ENCODE data around the gene RTP2. TPM values are rescaled to one million over a fixed set of nuclear protein-coding genes. Genes with fewer than 3 reads are reported as not detected.

RTP2 gene
- total and polyA plus RNA-seq, 5 donors from 2014 or later = not detected

GRCh38 chr3:187728248-187728647 lies 25.9 kb upstream of the RTP2 start:
- no peak for DNase-seq
- H3K27ac Mint-ChIP-seq = no peak overlapping the region
- H3K27me3 Mint-ChIP-seq = no peaks in the 10 kb centered on the region
- peaks cover 0 to 1% (median 0%) of the 10 kb centered on the region in 4 donors for H3K4me1 Mint-ChIP-seq
- H3K36me3 Mint-ChIP-seq = peaks cover 72% of the 10 kb centered on the region
- H3K4me3 Mint-ChIP-seq = no peak overlapping the region
- no peaks in the 10 kb centered on the region for H3K4me1 ChIP-seq (ENCODE audit: control insufficient read depth, insufficient read depth, low read length, poor library complexity, severe bottlenecking)
- no peaks in the 10 kb centered on the region for H3K9me3 ChIP-seq (ENCODE audit: control insufficient read depth in 2 of 2, low read length in 2 of 2)
- no peak overlapping the region for H3K27ac ChIP-seq (ENCODE audit: insufficient read depth, low read length, poor library complexity, severe bottlenecking)
- H3K36me3 ChIP-seq (ENCODE audit: control insufficient read depth, insufficient read depth, low read length) = peaks cover 74% of the 10 kb centered on the region
- no peak for ATAC-seq (ENCODE audit: low read depth in 2 of 2)
- H3K27me3 ChIP-seq (ENCODE audit: control insufficient read depth, insufficient read depth, low read length) = no peaks in the 10 kb centered on the region
- H3K9me3 Mint-ChIP-seq = no peaks in the 10 kb centered on the region
- no peak overlapping the region for H3K4me3 ChIP-seq (ENCODE audit: low read depth, low read length)

GRCh38 chr3:187726564-187726963 lies 24.2 kb upstream of the RTP2 start:
- ATAC-seq (ENCODE audit: low read depth in 2 of 2) (no peak), DNase-seq (no peak)
- H3K4me1 ChIP-seq (ENCODE audit: control insufficient read depth, insufficient read depth, low read length, poor library complexity, severe bottlenecking) = no peaks in the 10 kb centered on the region
- Mint-ChIP-seq H3K9me3 (no peaks in the 10 kb centered on the region), H3K4me1 (no peaks in the 10 kb centered on the region), H3K27me3 (no peaks in the 10 kb centered on the region), H3K27ac (no peak overlapping the region), H3K4me3 (no peak overlapping the region), H3K36me3 (peaks cover 83% of the 10 kb centered on the region)
- H3K4me3 ChIP-seq (ENCODE audit: low read depth, low read length) = no peak overlapping the region
- H3K27me3 ChIP-seq (ENCODE audit: control insufficient read depth, insufficient read depth, low read length) = no peaks in the 10 kb centered on the region
- no peak overlapping the region for H3K27ac ChIP-seq (ENCODE audit: insufficient read depth, low read length, poor library complexity, severe bottlenecking)
- H3K9me3 ChIP-seq (ENCODE audit: control insufficient read depth in 2 of 2, low read length in 2 of 2) = no peaks in the 10 kb centered on the region
- peaks cover 84% of the 10 kb centered on the region for H3K36me3 ChIP-seq (ENCODE audit: control insufficient read depth, insufficient read depth, low read length)

- H3K4me1 ChIP-seq (ENCODE audit: control insufficient read depth, insufficient read depth, low read length, poor library complexity, severe bottlenecking) = no peaks in the 10 kb centered on the region
- H3K27me3 Mint-ChIP-seq = no peaks in the 10 kb centered on the region
- no peaks in the 10 kb centered on the region for H3K4me1 Mint-ChIP-seq
- H3K4me3 Mint-ChIP-seq = no peak overlapping the region
- peaks cover 82% of the 10 kb centered on the region for H3K36me3 ChIP-seq (ENCODE audit: control insufficient read depth, insufficient read depth, low read length)
- H3K4me3 ChIP-seq (ENCODE audit: low read depth, low read length) = no peak overlapping the region
- H3K36me3 Mint-ChIP-seq = peaks cover 82% of the 10 kb centered on the region
- no peaks in the 10 kb centered on the region for H3K9me3 ChIP-seq (ENCODE audit: control insufficient read depth in 2 of 2, low read length in 2 of 2)
- H3K27ac Mint-ChIP-seq = no peak overlapping the region
- DNase-seq (no peak), ATAC-seq (ENCODE audit: low read depth in 2 of 2) (no peak)
- no peak overlapping the region for H3K27ac ChIP-seq (ENCODE audit: insufficient read depth, low read length, poor library complexity, severe bottlenecking)
- no peaks in the 10 kb centered on the region for H3K27me3 ChIP-seq (ENCODE audit: control insufficient read depth, insufficient read depth, low read length)
- no peaks in the 10 kb centered on the region for H3K9me3 Mint-ChIP-seq
Observed at GRCh38 chr3:187725653-187726370, 23.5 kb upstream of the RTP2 start.

GRCh38 chr3:187725224-187725623 lies 22.9 kb upstream of the RTP2 start:
- no peak overlapping the region for H3K4me3 Mint-ChIP-seq
- no peak overlapping the region for H3K27ac ChIP-seq (ENCODE audit: insufficient read depth, low read length, poor library complexity, severe bottlenecking)
- no peaks in the 10 kb centered on the region for H3K9me3 ChIP-seq (ENCODE audit: control insufficient read depth in 2 of 2, low read length in 2 of 2)
- DNase-seq = no peak
- no peaks in the 10 kb centered on the region for H3K27me3 ChIP-seq (ENCODE audit: control insufficient read depth, insufficient read depth, low read length)
- peaks cover 82% of the 10 kb centered on the region for H3K36me3 Mint-ChIP-seq
- H3K4me3 ChIP-seq (ENCODE audit: low read depth, low read length) = no peak overlapping the region
- H3K36me3 ChIP-seq (ENCODE audit: control insufficient read depth, insufficient read depth, low read length) = peaks cover 77% of the 10 kb centered on the region
- no peaks in the 10 kb centered on the region for H3K27me3 Mint-ChIP-seq
- no peaks in the 10 kb centered on the region for H3K4me1 Mint-ChIP-seq
- no peaks in the 10 kb centered on the region for H3K4me1 ChIP-seq (ENCODE audit: control insufficient read depth, insufficient read depth, low read length, poor library complexity, severe bottlenecking)
- no peak for ATAC-seq (ENCODE audit: low read depth in 2 of 2)
- no peaks in the 10 kb centered on the region for H3K9me3 Mint-ChIP-seq
- H3K27ac Mint-ChIP-seq = no peak overlapping the region

GRCh38 chr3:187722206-187722612 lies 19.9 kb upstream of the RTP2 start:
- H3K27ac Mint-ChIP-seq = no peak overlapping the region
- ATAC-seq (ENCODE audit: low read depth in 2 of 2) = no peak
- no peak overlapping the region for H3K4me3 Mint-ChIP-seq
- no peaks in the 10 kb centered on the region for H3K4me1 Mint-ChIP-seq
- H3K4me3 ChIP-seq (ENCODE audit: low read depth, low read length) = no peak overlapping the region
- H3K9me3 ChIP-seq (ENCODE audit: control insufficient read depth in 2 of 2, low read length in 2 of 2) = no peaks in the 10 kb centered on the region
- H3K27me3 ChIP-seq (ENCODE audit: control insufficient read depth, insufficient read depth, low read length) = no peaks in the 10 kb centered on the region
- no peaks in the 10 kb centered on the region for H3K9me3 Mint-ChIP-seq
- DNase-seq = no peak
- no peaks in the 10 kb centered on the region for H3K27me3 Mint-ChIP-seq
- peaks cover 59% of the 10 kb centered on the region for H3K36me3 Mint-ChIP-seq
- H3K36me3 ChIP-seq (ENCODE audit: control insufficient read depth, insufficient read depth, low read length) = peaks cover 48% of the 10 kb centered on the region
- no peaks in the 10 kb centered on the region for H3K4me1 ChIP-seq (ENCODE audit: control insufficient read depth, insufficient read depth, low read length, poor library complexity, severe bottlenecking)
- no peak overlapping the region for H3K27ac ChIP-seq (ENCODE audit: insufficient read depth, low read length, poor library complexity, severe bottlenecking)

GRCh38 chr3:187721055-187721454 lies 18.7 kb upstream of the RTP2 start:
- H3K4me3 Mint-ChIP-seq = no peak overlapping the region
- ATAC-seq (ENCODE audit: low read depth in 2 of 2) = no peak
- no peaks in the 10 kb centered on the region for H3K4me1 Mint-ChIP-seq
- Histone ChIP-seq H3K36me3 (ENCODE audit: control insufficient read depth, insufficient read depth, low read length) (peaks cover 37% of the 10 kb centered on the region), H3K27ac (ENCODE audit: insufficient read depth, low read length, poor library complexity, severe bottlenecking) (no peak overlapping the region), H3K9me3 (ENCODE audit: control insufficient read depth in 2 of 2, low read length in 2 of 2) (no peaks in the 10 kb centered on the region), H3K4me3 (ENCODE audit: low read depth, low read length) (no peak overlapping the region), H3K27me3 (ENCODE audit: control insufficient read depth, insufficient read depth, low read length) (no peaks in the 10 kb centered on the region), H3K4me1 (ENCODE audit: control insufficient read depth, insufficient read depth, low read length, poor library complexity, severe bottlenecking) (no peaks in the 10 kb centered on the region)
- DNase-seq = no peak
- no peaks in the 10 kb centered on the region for H3K27me3 Mint-ChIP-seq
- peaks cover 49% of the 10 kb centered on the region for H3K36me3 Mint-ChIP-seq
- H3K9me3 Mint-ChIP-seq = no peaks in the 10 kb centered on the region
- H3K27ac Mint-ChIP-seq = no peak overlapping the region

GRCh38 chr3:187720337-187720670 lies 17.9 kb upstream of the RTP2 start:
- H3K4me3 Mint-ChIP-seq = no peak overlapping the region
- H3K4me1 Mint-ChIP-seq = no peaks in the 10 kb centered on the region
- DNase-seq = no peak
- H3K4me1 ChIP-seq (ENCODE audit: control insufficient read depth, insufficient read depth, low read length, poor library complexity, severe bottlenecking) = no peaks in the 10 kb centered on the region
- H3K9me3 Mint-ChIP-seq = no peaks in the 10 kb centered on the region
- no peak for ATAC-seq (ENCODE audit: low read depth in 2 of 2)
- H3K27ac ChIP-seq (ENCODE audit: insufficient read depth, low read length, poor library complexity, severe bottlenecking) = no peak overlapping the region
- H3K4me3 ChIP-seq (ENCODE audit: low read depth, low read length) = no peak overlapping the region
- peaks cover 32% of the 10 kb centered on the region for H3K36me3 ChIP-seq (ENCODE audit: control insufficient read depth, insufficient read depth, low read length)
- no peaks in the 10 kb centered on the region for H3K9me3 ChIP-seq (ENCODE audit: control insufficient read depth in 2 of 2, low read length in 2 of 2)
- no peaks in the 10 kb centered on the region for H3K27me3 Mint-ChIP-seq
- H3K36me3 Mint-ChIP-seq = peaks cover 41% of the 10 kb centered on the region
- H3K27me3 ChIP-seq (ENCODE audit: control insufficient read depth, insufficient read depth, low read length) = no peaks in the 10 kb centered on the region
- H3K27ac Mint-ChIP-seq = no peak overlapping the region

GRCh38 chr3:187719628-187720336 lies 17.4 kb upstream of the RTP2 start:
- H3K36me3 Mint-ChIP-seq = peaks cover 36% of the 10 kb centered on the region
- no peaks in the 10 kb centered on the region for H3K27me3 Mint-ChIP-seq
- H3K4me1 Mint-ChIP-seq = no peaks in the 10 kb centered on the region
- no peaks in the 10 kb centered on the region for H3K9me3 ChIP-seq (ENCODE audit: control insufficient read depth in 2 of 2, low read length in 2 of 2)
- peaks cover 30% of the 10 kb centered on the region for H3K36me3 ChIP-seq (ENCODE audit: control insufficient read depth, insufficient read depth, low read length)
- no peaks in the 10 kb centered on the region for H3K27me3 ChIP-seq (ENCODE audit: control insufficient read depth, insufficient read depth, low read length)
- H3K27ac Mint-ChIP-seq = no peak overlapping the region
- no peaks in the 10 kb centered on the region for H3K4me1 ChIP-seq (ENCODE audit: control insufficient read depth, insufficient read depth, low read length, poor library complexity, severe bottlenecking)
- no peak for DNase-seq
- no peak overlapping the region for H3K4me3 Mint-ChIP-seq
- H3K4me3 ChIP-seq (ENCODE audit: low read depth, low read length) = no peak overlapping the region
- no peaks in the 10 kb centered on the region for H3K9me3 Mint-ChIP-seq
- no peak for ATAC-seq (ENCODE audit: low read depth in 2 of 2)
- H3K27ac ChIP-seq (ENCODE audit: insufficient read depth, low read length, poor library complexity, severe bottlenecking) = no peak overlapping the region

All from CD4-positive, CD25-positive, alpha-beta regulatory T cell (primary cell).